K562 (cell line): ENCODE measurements around the gene MYO3B. TPM values are rescaled to one million over a fixed set of nuclear protein-coding genes. Genes with fewer than 3 reads are reported as not detected.
A peak's percentile ranks its signal among the peaks of the same experiment; 100 is the strongest.

Source experiments
- ATAC-seq: fragments of 200-7000 bp; cut with Tn5 transposase; 3 replicates; pipeline ENCODE4 v1.9.1; 2020; ENCODE audit warnings: moderate library complexity
- BruUV-seq: library from RNA; stranded (reverse); fragments of 400-500 nt; replicated peaks from 2 replicates; lab custom pipeline; 2021; lab: Mats Ljungman, UMichigan
- CTCF ChIA-PET: fragments of 300-600 bp; formaldehyde crosslinking; extraction: SDS; loops from one replicate; lab custom pipeline; 2021; ENCODE audit warnings: low intra/inter-chr PET ratio; lab: Yijun Ruan, JAX
- POLR2A ChIA-PET: fragments of 300-600, 350-650 bp; sonication (Branson Sonifier 250); formaldehyde crosslinking; extraction: SDS; loops from one replicate; lab custom pipeline; 2021; ENCODE audit warnings: antibody characterized with exemption, inconsistent platforms; lab: Yijun Ruan, JAX
- DNase-seq, 4 experiments: peaks; one replicate each; pipeline versions ENCODE4 v3.0.0 to v3.0.0-alpha.2; 2011 to 2018; ENCODE audit warnings: low spot score in 3 of 4, mixed read lengths in 3 of 4; ENCODE audit errors: extremely low read depth in 1 of 4
- FAIRE-seq: peaks from 2 replicates; lab custom pipeline; 2011; peaks lifted over from hg19 to GRCh38; lab: Jason Lieb, UNC
- H2AFZ ChIP-seq: 2 replicates; pipeline ENCODE4 v1.6.0; 2011; ENCODE audit warnings: low read depth, low read length, control low read depth, inconsistent platforms
- H3K27ac ChIP-seq: fragments of 200-600 bp; 3 replicates; pipeline ENCODE4 v1.8.0; 2011; ENCODE audit warnings: low read depth, mild to moderate bottlenecking, control low read depth, inconsistent platforms, low read length, moderate library complexity, mixed read lengths; ENCODE audit errors: extremely low read depth
- H3K27me3 ChIP-seq, 2 experiments: fragments of 300-600 bp in 1 of 2; 2 replicates in 1 of 2; 3 replicates in 1 of 2; pipeline versions ENCODE4 v1.6.0 to v1.8.0; 2011; ENCODE audit warnings: inconsistent platforms in 2 of 2, low read length in 2 of 2, mild to moderate bottlenecking in 1 of 2, mixed read lengths in 1 of 2, moderate library complexity in 1 of 2; ENCODE audit not compliant: control insufficient read depth in 2 of 2, insufficient read depth in 2 of 2
- H3K36me3 ChIP-seq: fragments of 300-600 bp; 3 replicates; pipeline ENCODE4 v1.8.0; 2011; ENCODE audit warnings: mild to moderate bottlenecking, low read length, inconsistent platforms; ENCODE audit not compliant: control insufficient read depth, insufficient read depth
- H3K4me1 ChIP-seq, 2 experiments: fragments of 200-600 bp in 1 of 2; replicated peaks in 1 of 2; 2 replicates in 1 of 2; 3 replicates in 1 of 2; pipeline versions ENCODE4 v1.5.1 to v1.8.0; 2011; ENCODE audit warnings: inconsistent platforms in 2 of 2, low read length in 2 of 2, mild to moderate bottlenecking in 1 of 2, mixed read lengths in 1 of 2, moderate library complexity in 1 of 2; ENCODE audit not compliant: control insufficient read depth in 2 of 2, insufficient read depth in 2 of 2
- H3K4me2 ChIP-seq: 2 replicates; pipeline ENCODE4 v1.6.1; 2011; ENCODE audit warnings: low read length, control low read depth, inconsistent platforms, mixed read lengths; ENCODE audit not compliant: insufficient read depth
- H3K4me3 ChIP-seq: fragments of 200-600 bp; sonication (generic), shearing (Covaris generic); 2 replicates; pipeline ENCODE4 v1.5.1; 2016; ENCODE audit warnings: control low read depth, inconsistent platforms
- H3K79me2 ChIP-seq: fragments of 200-600 bp; 3 replicates; pipeline ENCODE4 v1.8.0; 2011; ENCODE audit warnings: low read length, inconsistent platforms; ENCODE audit not compliant: control insufficient read depth, insufficient read depth
- H3K9ac ChIP-seq, 2 experiments: 2 replicates each; pipeline versions ENCODE4 v1.6.0 to v1.6.1; 2011; ENCODE audit warnings: low read depth in 2 of 2, low read length in 2 of 2, control low read depth in 1 of 2, inconsistent platforms in 1 of 2, mild to moderate bottlenecking in 1 of 2, mixed read lengths in 1 of 2; ENCODE audit not compliant: insufficient read depth in 1 of 2
- H3K9me1 ChIP-seq: one replicate; pipeline ENCODE4 v1.6.0; 2011; ENCODE audit warnings: inconsistent platforms, mild to moderate bottlenecking, low read length, moderate library complexity; ENCODE audit not compliant: control insufficient read depth, insufficient read depth
- H3K9me3 ChIP-seq: replicated peaks from 2 replicates; pipeline ENCODE4 v1.5.1; 2011; ENCODE audit warnings: low read depth, low read length, inconsistent platforms; ENCODE audit not compliant: control insufficient read depth, insufficient read depth
- H4K20me1 ChIP-seq: replicated peaks from 2 replicates; pipeline ENCODE4 v1.6.1; 2011; ENCODE audit warnings: low read length, inconsistent platforms, mixed read lengths; ENCODE audit not compliant: control insufficient read depth, insufficient read depth
- ATF1 ChIP-seq, 2 experiments: fragments of 450-650 bp in 1 of 2; IDR thresholded peaks; 2 replicates each; pipeline ENCODE4 v1.6.1; 2016; ENCODE audit warnings: missing compliant biosample characterization in 1 of 2, missing genetic modification characterization in 1 of 2
- CBX3 ChIP-seq, 2 experiments: IDR thresholded peaks; 1 replicate in 1 of 2; 2 replicates in 1 of 2; pipeline ENCODE4 v1.6.1; 2012; ENCODE audit warnings: inconsistent platforms in 2 of 2, low read length in 2 of 2, borderline replicate concordance in 1 of 2, control low read depth in 1 of 2
- ETS2 ChIP-seq: IDR thresholded peaks from 2 replicates; pipeline ENCODE4 v1.6.1; 2016; ENCODE audit warnings: borderline replicate concordance, missing genetic modification characterization, mild to moderate bottlenecking, moderate library complexity, missing compliant biosample characterization; ENCODE audit not compliant: poor library complexity, severe bottlenecking
- EWSR1 ChIP-seq: fragments of 450-650 bp; IDR thresholded peaks from 2 replicates; pipeline ENCODE4 v1.6.1; 2018; ENCODE audit warnings: borderline replicate concordance, mild to moderate bottlenecking, low read depth, moderate library complexity; ENCODE audit not compliant: partially characterized antibody
- GATA2 ChIP-seq: sonication (generic); formaldehyde crosslinking; IDR thresholded peaks from 2 replicates; pipeline ENCODE4 v1.4.0; 2020; ENCODE audit warnings: mild to moderate bottlenecking, missing genetic modification reagents
- L3MBTL2 ChIP-seq: fragments of 450-650 bp; IDR thresholded peaks from 2 replicates; pipeline ENCODE4 v1.6.1; 2016; ENCODE audit warnings: mild to moderate bottlenecking, moderate library complexity
- MTF1 ChIP-seq: fragments of 250-450 bp; sonication (Bioruptor Pico); IDR thresholded peaks from 2 replicates; pipeline ENCODE4 v1.9.0; 2021; ENCODE audit warnings: moderate library complexity, mild to moderate bottlenecking, inconsistent platforms, borderline replicate concordance
- NFE2 ChIP-seq: IDR thresholded peaks from 2 replicates; pipeline ENCODE4 v1.6.1; 2014; ENCODE audit warnings: antibody characterized with exemption, low read depth
- TARDBP ChIP-seq: fragments of 450-650 bp; IDR thresholded peaks from 2 replicates; pipeline ENCODE4 v1.6.1; 2016
- TRIM24 ChIP-seq, 2 experiments: fragments of 450-650 bp; IDR thresholded peaks; 2 replicates each; pipeline ENCODE4 v1.6.1; 2016
- TRIM28 ChIP-seq: fragments of 450-650 bp; IDR thresholded peaks from 2 replicates; pipeline ENCODE4 v1.6.1; 2017
- ZBTB1 ChIP-seq: sonication (generic); formaldehyde crosslinking; IDR thresholded peaks from 2 replicates; pipeline ENCODE4 v1.8.1; 2023; ENCODE audit warnings: missing genetic modification reagents, low read depth, mild to moderate bottlenecking, borderline replicate concordance
- whole genome bisulfite sequencing: fragments of 100-300 bp; shearing (Covaris generic); methylation state at CpG from one replicate; pipeline ENCODE4 v1.1.6; 2016; ENCODE audit warnings: low coverage, mixed read lengths; ENCODE audit not compliant: insufficient coverage; ENCODE audit errors: missing lambda C conversion rate; 5-methylcytosine and 5-hydroxymethylcytosine counted together
- in situ Hi-C: fragments of 300-500 bp; cut with MboI; formaldehyde crosslinking; loops from 4 replicates; pipeline ENCODE4 v1.15.0; 2018; ENCODE audit warnings: inconsistent platforms, mixed read lengths
- intact Hi-C: fragments of 100-400 bp; cut with micrococcal nuclease; formaldehyde crosslinking; loops from 2 replicates; pipeline ENCODE4 v1.14.2; 2022
- polyA plus RNA-seq, 8 experiments: library from polyadenylated mRNA; depleted of rRNA in 4 of 8; stranded (reverse) in 5 of 8; unstranded in 3 of 8; fragments of >200 nt; fragmentation: Nextera tagmentation in 2 of 8; fragmentation: Illumina TruSeq in 1 of 8; extraction: Ambion mirVana in 2 of 8; extraction: Trizol in 1 of 8; gene quantifications; 2 replicates each; pipeline versions ENCODE4 v1.2.1 to v1.2.3, GENCODE V29; 2011 to 2014; ENCODE audit warnings: inconsistent platforms in 1 of 8, missing spikeins in 1 of 8
- total RNA-seq, 7 experiments: library from RNA; depleted of rRNA in 6 of 7; stranded (reverse); fragments of >200 nt in 6 of 7; fragmentation: Illumina TruSeq in 2 of 7; extraction: Trizol in 2 of 7; gene quantifications; 2 replicates each; pipeline versions ENCODE4 v1.2.1 to v1.2.3, GENCODE V29; 2011 to 2021; ENCODE audit warnings: low replicate concordance in 1 of 7
- TF ChIP-seq, protein P1 (sequence below), 2 experiments: fragments of 450-650 bp in 1 of 2; IDR thresholded peaks; 2 replicates each; pipeline ENCODE4 v1.6.1; 2011 to 2017; ENCODE audit warnings: low read depth in 2 of 2, antibody characterized with exemption in 1 of 2, borderline replicate concordance in 1 of 2, low read length in 1 of 2, mild to moderate bottlenecking in 1 of 2, mixed read lengths in 1 of 2; ENCODE audit not compliant: control insufficient read depth in 1 of 2
- TF ChIP-seq, protein P2 (sequence below): fragments of 250-450 bp; sonication (Bioruptor Pico); IDR thresholded peaks from 2 replicates; pipeline ENCODE4 v1.8.0; 2021; ENCODE audit warnings: moderate library complexity, mild to moderate bottlenecking, inconsistent platforms
- TF ChIP-seq, protein P3 (sequence below): fragments of 250-450 bp; sonication (Bioruptor Pico); IDR thresholded peaks from 2 replicates; pipeline ENCODE4 v1.8.0; 2022; ENCODE audit warnings: inconsistent platforms

MYO3B gene
- total and polyA plus RNA-seq, 9 of the 15 experiments (the other 6 are each of a cell fraction or from before 2014, with no cell fraction given), result 2.7 to 6.5 (median 3.6) TPM

DNA sequence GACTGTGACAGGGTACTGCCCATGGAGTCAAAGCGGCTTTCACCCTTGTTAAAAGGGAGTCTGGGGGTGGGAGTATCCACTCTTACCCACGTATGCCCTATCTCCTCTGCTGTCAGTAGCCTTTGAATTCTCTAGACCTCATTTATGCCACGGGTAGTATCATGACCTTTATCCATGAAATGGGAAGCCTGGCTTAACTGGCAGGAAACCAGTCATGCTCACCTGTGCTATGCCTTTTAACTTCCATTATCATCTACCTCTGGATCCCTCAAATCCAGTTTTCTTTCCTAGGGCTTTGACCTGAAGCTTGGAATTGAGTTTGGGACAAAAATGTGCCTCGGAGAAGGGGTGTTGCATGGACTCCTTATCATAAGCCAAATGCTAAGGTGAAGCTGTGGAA is 30.0 kb downstream of the MYO3B start:
- in situ Hi-C loops (no loop called here), intact Hi-C loops (no loop called here)
- no peak for FAIRE-seq
- no peak overlapping the region for H3K27ac ChIP-seq
- peaks cover 0 to 23% of the 10 kb centered on the region in 2 experiments; a peak in 4 of 5 replicates for H3K4me1 ChIP-seq
- no peaks in the 10 kb centered on the region for H4K20me1 ChIP-seq
- peaks cover 2% of the 10 kb centered on the region for H3K9me3 ChIP-seq
- no peaks in the 10 kb centered on the region for H3K27me3 ChIP-seq
- H3K36me3 ChIP-seq, result no peaks in the 10 kb centered on the region
- no TSS peak for BruUV-seq
- POLR2A ChIA-PET, result no interaction called here
- no peak overlapping the region for H3K4me2 ChIP-seq
- WGBS, result 39% methylated on average over 4 of the region's 4 CpGs
- CTCF ChIA-PET, result no interaction called here
- H3K79me2 ChIP-seq, result no peaks in the 10 kb centered on the region
- no peak for DNase-seq
- no peak for ATAC-seq
- H2AFZ ChIP-seq, result no peak overlapping the region
- no peak overlapping the region for H3K9ac ChIP-seq
- no peak overlapping the region for H3K4me3 ChIP-seq
- H3K9me1 ChIP-seq, result no peaks in the 10 kb centered on the region
- TF ChIP-seq, protein P1, sequence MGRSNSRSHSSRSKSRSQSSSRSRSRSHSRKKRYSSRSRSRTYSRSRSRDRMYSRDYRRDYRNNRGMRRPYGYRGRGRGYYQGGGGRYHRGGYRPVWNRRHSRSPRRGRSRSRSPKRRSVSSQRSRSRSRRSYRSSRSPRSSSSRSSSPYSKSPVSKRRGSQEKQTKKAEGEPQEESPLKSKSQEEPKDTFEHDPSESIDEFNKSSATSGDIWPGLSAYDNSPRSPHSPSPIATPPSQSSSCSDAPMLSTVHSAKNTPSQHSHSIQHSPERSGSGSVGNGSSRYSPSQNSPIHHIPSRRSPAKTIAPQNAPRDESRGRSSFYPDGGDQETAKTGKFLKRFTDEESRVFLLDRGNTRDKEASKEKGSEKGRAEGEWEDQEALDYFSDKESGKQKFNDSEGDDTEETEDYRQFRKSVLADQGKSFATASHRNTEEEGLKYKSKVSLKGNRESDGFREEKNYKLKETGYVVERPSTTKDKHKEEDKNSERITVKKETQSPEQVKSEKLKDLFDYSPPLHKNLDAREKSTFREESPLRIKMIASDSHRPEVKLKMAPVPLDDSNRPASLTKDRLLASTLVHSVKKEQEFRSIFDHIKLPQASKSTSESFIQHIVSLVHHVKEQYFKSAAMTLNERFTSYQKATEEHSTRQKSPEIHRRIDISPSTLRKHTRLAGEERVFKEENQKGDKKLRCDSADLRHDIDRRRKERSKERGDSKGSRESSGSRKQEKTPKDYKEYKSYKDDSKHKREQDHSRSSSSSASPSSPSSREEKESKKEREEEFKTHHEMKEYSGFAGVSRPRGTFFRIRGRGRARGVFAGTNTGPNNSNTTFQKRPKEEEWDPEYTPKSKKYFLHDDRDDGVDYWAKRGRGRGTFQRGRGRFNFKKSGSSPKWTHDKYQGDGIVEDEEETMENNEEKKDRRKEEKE (IDR thresholded peaks at IDR 0.05; ENCODE audit: borderline replicate concordance in 1 of 2, control insufficient read depth in 1 of 2, low read depth in 2 of 2, low read length in 1 of 2), result no peak
- TF ChIP-seq, protein P2, sequence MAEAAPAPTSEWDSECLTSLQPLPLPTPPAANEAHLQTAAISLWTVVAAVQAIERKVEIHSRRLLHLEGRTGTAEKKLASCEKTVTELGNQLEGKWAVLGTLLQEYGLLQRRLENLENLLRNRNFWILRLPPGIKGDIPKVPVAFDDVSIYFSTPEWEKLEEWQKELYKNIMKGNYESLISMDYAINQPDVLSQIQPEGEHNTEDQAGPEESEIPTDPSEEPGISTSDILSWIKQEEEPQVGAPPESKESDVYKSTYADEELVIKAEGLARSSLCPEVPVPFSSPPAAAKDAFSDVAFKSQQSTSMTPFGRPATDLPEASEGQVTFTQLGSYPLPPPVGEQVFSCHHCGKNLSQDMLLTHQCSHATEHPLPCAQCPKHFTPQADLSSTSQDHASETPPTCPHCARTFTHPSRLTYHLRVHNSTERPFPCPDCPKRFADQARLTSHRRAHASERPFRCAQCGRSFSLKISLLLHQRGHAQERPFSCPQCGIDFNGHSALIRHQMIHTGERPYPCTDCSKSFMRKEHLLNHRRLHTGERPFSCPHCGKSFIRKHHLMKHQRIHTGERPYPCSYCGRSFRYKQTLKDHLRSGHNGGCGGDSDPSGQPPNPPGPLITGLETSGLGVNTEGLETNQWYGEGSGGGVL (CRISPR knock-in tag), result no peak
- no peak for TF ChIP-seq ATF1 (CRISPR knock-in tag; IDR thresholded peaks at IDR 0.05)
- TF ChIP-seq ATF1 (tag; IDR thresholded peaks at IDR 0.05), result no peak
- TF ChIP-seq CBX3 (IDR thresholded peaks at IDR 0.05; ENCODE audit: borderline replicate concordance in 1 of 2, low read length in 2 of 2), result 0 out of 3 replicates have a peak, but pooled peaks of 1 of the 2 experiments have one; percentile 29
- 0 out of 4 replicates have a peak, but pooled peaks of 1 of the 2 experiments have one; percentile 17 for TF ChIP-seq TRIM24 (IDR thresholded peaks at IDR 0.05)
- TF ChIP-seq TARDBP, result no peak
- no peak for TF ChIP-seq L3MBTL2
- TF ChIP-seq MTF1 (CRISPR knock-in tag), result no peak
- TF ChIP-seq EWSR1, result no peak
- TF ChIP-seq ZBTB1, result no peak
- TF ChIP-seq ETS2 (tag), result no peak
- TF ChIP-seq NFE2, result no peak
- TF ChIP-seq TRIM28, result 0 out of 2 replicates have a peak, but pooled peaks have one; percentile 15
- TF ChIP-seq GATA2 (CRISPR knock-in tag), result no peak
- TF ChIP-seq, protein P3, sequence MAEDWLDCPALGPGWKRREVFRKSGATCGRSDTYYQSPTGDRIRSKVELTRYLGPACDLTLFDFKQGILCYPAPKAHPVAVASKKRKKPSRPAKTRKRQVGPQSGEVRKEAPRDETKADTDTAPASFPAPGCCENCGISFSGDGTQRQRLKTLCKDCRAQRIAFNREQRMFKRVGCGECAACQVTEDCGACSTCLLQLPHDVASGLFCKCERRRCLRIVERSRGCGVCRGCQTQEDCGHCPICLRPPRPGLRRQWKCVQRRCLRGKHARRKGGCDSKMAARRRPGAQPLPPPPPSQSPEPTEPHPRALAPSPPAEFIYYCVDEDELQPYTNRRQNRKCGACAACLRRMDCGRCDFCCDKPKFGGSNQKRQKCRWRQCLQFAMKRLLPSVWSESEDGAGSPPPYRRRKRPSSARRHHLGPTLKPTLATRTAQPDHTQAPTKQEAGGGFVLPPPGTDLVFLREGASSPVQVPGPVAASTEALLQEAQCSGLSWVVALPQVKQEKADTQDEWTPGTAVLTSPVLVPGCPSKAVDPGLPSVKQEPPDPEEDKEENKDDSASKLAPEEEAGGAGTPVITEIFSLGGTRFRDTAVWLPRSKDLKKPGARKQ (CRISPR knock-in tag), result no peak
